IMR-90 (cell line): ENCODE results near the gene GJC1. TPM values are rescaled to one million over a fixed set of nuclear protein-coding genes. Genes with fewer than 3 reads are reported as not detected.

Experiments used
- ATAC-seq: fragments of 200-7000 bp; cut with Tn5 transposase; 2 replicates; pipeline ENCODE4 v1.9.1; 2020; ENCODE audit warnings: low read depth, mild to moderate bottlenecking, moderate library complexity
- BruUV-seq: library from RNA; stranded (reverse); fragments of 400-500 nt; replicated peaks from 2 replicates; lab custom pipeline; 2021; lab: Mats Ljungman, UMichigan
- CTCF ChIA-PET: fragments of 300-600 bp; formaldehyde crosslinking; extraction: SDS; loops from one replicate; lab custom pipeline; 2021; ENCODE audit warnings: antibody characterized with exemption; lab: Yijun Ruan, JAX
- POLR2A ChIA-PET: fragments of 300-600 bp; sonication (Branson Sonifier 250); formaldehyde crosslinking; loops from one replicate; lab custom pipeline; 2022; ENCODE audit warnings: antibody characterized with exemption; ENCODE audit not compliant: unreplicated experiment; lab: Charles Lee
- DNase-seq: peaks from one replicate; pipeline ENCODE4 v3.0.0; 2013
- H2AFZ ChIP-seq: replicated peaks from 2 replicates; pipeline ENCODE3; 2013; ENCODE audit warnings: low read length, mild to moderate bottlenecking; ENCODE audit not compliant: poor library complexity
- H2AK5ac ChIP-seq: 2 replicates; pipeline ENCODE4 v1.6.1; 2013; ENCODE audit warnings: low read depth, low read length, inconsistent platforms
- H2AK9ac ChIP-seq: replicated peaks from 2 replicates; pipeline ENCODE3; 2013; ENCODE audit warnings: mild to moderate bottlenecking, low read depth, low read length, moderate library complexity; ENCODE audit not compliant: poor library complexity
- H2BK120ac ChIP-seq: 2 replicates; pipeline ENCODE4 v1.6.1; 2013; ENCODE audit warnings: low read depth, low read length, inconsistent platforms
- H2BK15ac ChIP-seq: 3 replicates; pipeline ENCODE4 v1.6.1; 2013; ENCODE audit warnings: low read depth, low read length, inconsistent platforms
- H2BK20ac ChIP-seq: 2 replicates; pipeline ENCODE4 v1.6.1; 2013; ENCODE audit warnings: low read depth, mild to moderate bottlenecking, inconsistent platforms, low read length, moderate library complexity
- H2BK5ac ChIP-seq: 2 replicates; pipeline ENCODE4 v1.6.1; 2013; ENCODE audit warnings: mild to moderate bottlenecking, low read depth, low read length, inconsistent platforms; ENCODE audit not compliant: poor library complexity, severe bottlenecking
- H3K14ac ChIP-seq: replicated peaks from 2 replicates; pipeline ENCODE4 v1.6.1; 2013; ENCODE audit warnings: low read depth, low read length, inconsistent platforms
- H3K18ac ChIP-seq: 2 replicates; pipeline ENCODE4 v1.6.1; 2013; ENCODE audit warnings: low read depth, low read length, control low read depth
- H3K23ac ChIP-seq: 2 replicates; pipeline ENCODE4 v1.6.1; 2013; ENCODE audit warnings: low read depth, low read length, inconsistent platforms
- H3K27ac ChIP-seq: 2 replicates; pipeline ENCODE4 v1.5.1; 2013; ENCODE audit warnings: mild to moderate bottlenecking, control low read depth, low read length; ENCODE audit not compliant: insufficient read depth
- H3K27me3 ChIP-seq: 2 replicates; pipeline ENCODE4 v1.6.1; 2013; ENCODE audit warnings: low read length; ENCODE audit not compliant: control insufficient read depth, insufficient read depth
- H3K36me3 ChIP-seq: 2 replicates; pipeline ENCODE4 v1.6.1; 2013; ENCODE audit warnings: low read length, mixed read lengths; ENCODE audit not compliant: control insufficient read depth, insufficient read depth
- H3K4ac ChIP-seq: 2 replicates; pipeline ENCODE4 v1.6.1; 2013; ENCODE audit warnings: low read depth, low read length, inconsistent platforms
- H3K4me1 ChIP-seq: 2 replicates; pipeline ENCODE4 v1.6.1; 2013; ENCODE audit warnings: low read length, mixed read lengths; ENCODE audit not compliant: control insufficient read depth, insufficient read depth
- H3K4me2 ChIP-seq: 2 replicates; pipeline ENCODE4 v1.6.1; 2013; ENCODE audit warnings: low read depth, mild to moderate bottlenecking, control low read depth, low read length, moderate library complexity
- H3K4me3 ChIP-seq: 2 replicates; pipeline ENCODE4 v1.5.1; 2013; ENCODE audit warnings: low read depth, mild to moderate bottlenecking, control low read depth, low read length, moderate library complexity; ENCODE audit not compliant: insufficient read depth
- H3K56ac ChIP-seq: 2 replicates; pipeline ENCODE4 v1.6.1; 2013; ENCODE audit warnings: low read length, inconsistent platforms; ENCODE audit not compliant: insufficient read depth; ENCODE audit errors: extremely low read depth
- H3K79me1 ChIP-seq, 2 experiments: 2 replicates each; pipeline ENCODE4 v1.6.1; 2013; ENCODE audit warnings: low read length in 2 of 2, inconsistent platforms in 1 of 2, low read depth in 1 of 2
- H3K9ac ChIP-seq: 2 replicates; pipeline ENCODE4 v1.6.1; 2013; ENCODE audit warnings: low read depth, low read length, control low read depth
- H3K9me1 ChIP-seq: 2 replicates; pipeline ENCODE4 v1.6.1; 2013; ENCODE audit warnings: low read length, inconsistent platforms; ENCODE audit not compliant: insufficient read depth
- H3K9me3 ChIP-seq: 2 replicates; pipeline ENCODE4 v1.6.1; 2013; ENCODE audit warnings: low read length; ENCODE audit not compliant: control insufficient read depth, insufficient read depth
- H4K20me1 ChIP-seq: 2 replicates; pipeline ENCODE4 v1.6.1; 2013; ENCODE audit warnings: low read length, inconsistent platforms; ENCODE audit not compliant: insufficient read depth
- H4K5ac ChIP-seq: 2 replicates; pipeline ENCODE4 v1.6.1; 2013; ENCODE audit warnings: mild to moderate bottlenecking, low read depth, low read length, control low read depth
- H4K8ac ChIP-seq, 2 experiments: 2 replicates each; pipeline ENCODE4 v1.6.1; 2013; ENCODE audit warnings: low read depth in 2 of 2, low read length in 2 of 2, control low read depth in 1 of 2, inconsistent platforms in 1 of 2
- H4K91ac ChIP-seq: 2 replicates; pipeline ENCODE4 v1.6.1; 2013; ENCODE audit warnings: low read depth, low read length, inconsistent platforms; ENCODE audit not compliant: insufficient read depth
- ELK1 ChIP-seq: fragments of 150-350 bp; IDR thresholded peaks from 2 replicates; pipeline ENCODE4 v1.6.1; 2016; ENCODE audit warnings: low read depth, mild to moderate bottlenecking, low read length, moderate library complexity, borderline replicate concordance
- MXI1 ChIP-seq: IDR thresholded peaks from 2 replicates; pipeline ENCODE4 v1.6.1; 2012; ENCODE audit warnings: low read depth, mild to moderate bottlenecking, low read length, moderate library complexity, borderline replicate concordance
- NFE2L2 ChIP-seq: fragments of 150-350 bp; IDR thresholded peaks from 2 replicates; pipeline ENCODE4 v1.6.1; 2016; ENCODE audit warnings: low read depth, mild to moderate bottlenecking, low read length
- POLR2A ChIP-seq: IDR thresholded peaks from 2 replicates; pipeline ENCODE4 v1.6.1; 2012; ENCODE audit warnings: mild to moderate bottlenecking, low read depth, low read length
- SMC3 ChIP-seq: fragments of 150-350 bp; IDR thresholded peaks from 2 replicates; pipeline ENCODE4 v1.6.1; 2016; ENCODE audit warnings: low read depth, mild to moderate bottlenecking, antibody characterized with exemption, low read length, moderate library complexity
- WGBS, 2 experiments: methylation state at CpG; one replicate each; pipeline versions ENCODE4 v1.1.5 to v1.1.7; 2013; ENCODE audit warnings: missing lambda C conversion rate in 2 of 2; ENCODE audit not compliant: insufficient read length in 1 of 2; ENCODE audit errors: extremely low coverage in 2 of 2; 5-methylcytosine and 5-hydroxymethylcytosine counted together
- dilution Hi-C: fragments of 300-500 bp; cut with HindIII; formaldehyde crosslinking; loops from one replicate; pipeline ENCODE4 v1.14.3; 2018; ENCODE audit warnings: low sequenced_read_pairs; ENCODE audit not compliant: unreplicated experiment
- in situ Hi-C: fragments of 300-500 bp; cut with MboI; formaldehyde crosslinking; loops from 3 replicates; pipeline ENCODE4 v1.14.3; 2019; ENCODE audit warnings: low sequenced_read_pairs, inconsistent platforms, mixed read lengths
- intact Hi-C: fragments of 100-400 bp; cut with micrococcal nuclease; formaldehyde crosslinking; loops from 2 replicates; pipeline ENCODE4 v1.10.0; 2022
- polyA plus RNA-seq, 3 experiments: library from polyadenylated mRNA; depleted of rRNA; stranded (reverse); fragments of >200 nt; gene quantifications; 2 replicates each; pipeline ENCODE4 v1.2.3, GENCODE V29; 2012; ENCODE audit warnings: low replicate concordance in 1 of 3
- total RNA-seq: library from RNA; depleted of rRNA; stranded (reverse); fragments of >200 nt; gene quantifications from 2 replicates; pipeline ENCODE4 v1.2.3, GENCODE V29; 2012

The GJC1 gene
- total and polyA plus RNA-seq, 2 of the 4 experiments (the other 2 are of a cell fraction) = 23.9 to 69.7 TPM

- H3K4me1 ChIP-seq = peaks cover 13% of the 10 kb centered on the region
- H3K9me3 ChIP-seq = no peaks in the 10 kb centered on the region
- no TSS peak for BruUV-seq
- H2AK5ac ChIP-seq = no peak overlapping the region
- TF ChIP-seq SMC3 (no peak), MXI1 (no peak), NFE2L2 (no peak), ELK1 (no peak), POLR2A (no peak)
- DNase-seq = peak; percentile 15
- H2BK20ac ChIP-seq = no peak overlapping the region
- H3K9me1 ChIP-seq = peaks cover 10% of the 10 kb centered on the region
- in situ Hi-C loops = no loop called here
- H3K56ac ChIP-seq = no peak overlapping the region
- peak overlapping the region; percentile 71 for H2AK9ac ChIP-seq
- H2AFZ ChIP-seq = peak overlapping the region; percentile 70
- peak overlapping the region; percentile 86 for H3K14ac ChIP-seq
- H4K5ac ChIP-seq = no peak overlapping the region; the same call in 1 of the 2 replicates
- peak overlapping the region; percentile 78; the same call in 1 of the 3 replicates for H2BK15ac ChIP-seq
- intact Hi-C loops = no loop called here
- H3K36me3 ChIP-seq = no peaks in the 10 kb centered on the region; the same call in 1 of the 2 replicates
- no peaks in the 10 kb centered on the region for H3K79me1 ChIP-seq
- H4K20me1 ChIP-seq = no peaks in the 10 kb centered on the region
- H4K91ac ChIP-seq = no peak overlapping the region
- no peak overlapping the region for H3K18ac ChIP-seq
- peak overlapping the region; percentile 81 for H3K23ac ChIP-seq
- H3K4me3 ChIP-seq = no peak overlapping the region
- H3K27me3 ChIP-seq = no peaks in the 10 kb centered on the region
- no peak overlapping the region for H3K27ac ChIP-seq
- peak overlapping the region in 1 of 2 experiments; percentile 64; a peak in 1 of 4 replicates for H4K8ac ChIP-seq
- H2BK120ac ChIP-seq = no peak overlapping the region; the same call in 1 of the 2 replicates
- dilution Hi-C loops = no loop called here
- H2BK5ac ChIP-seq = no peak overlapping the region
- no CpG with 5 or more reads among the region's 5 CpGs for WGBS, 2 experiments
- H3K4me2 ChIP-seq = no peak overlapping the region
- H3K4ac ChIP-seq = peak overlapping the region; percentile 65
- POLR2A ChIA-PET = no interaction called here
- H3K9ac ChIP-seq = no peak overlapping the region
- CTCF ChIA-PET = no interaction called here
- no peak for ATAC-seq
Observed at GRCh38 chr17:44842748-44843147, 12.7 kb upstream of the GJC1 start.
